HUES64 (cell line): ENCODE measurements around the gene TXLNG.

Experiments
- H3K27ac ChIP-seq: 2 replicates; pipeline ENCODE4 v1.7.0; 2013; ENCODE audit warnings: low read depth, low read length, inconsistent platforms
- H3K27me3 ChIP-seq: 2 replicates; pipeline ENCODE4 v1.6.1; 2013; ENCODE audit warnings: mild to moderate bottlenecking, low read length; ENCODE audit not compliant: insufficient read depth
- H3K36me3 ChIP-seq: 2 replicates; pipeline ENCODE4 v1.6.1; 2013; ENCODE audit warnings: mild to moderate bottlenecking, low read length; ENCODE audit not compliant: insufficient read depth
- H3K4me1 ChIP-seq: 2 replicates; pipeline ENCODE4 v1.6.1; 2013; ENCODE audit warnings: mild to moderate bottlenecking, low read length, moderate library complexity; ENCODE audit not compliant: insufficient read depth
- H3K4me3 ChIP-seq: 2 replicates; pipeline ENCODE4 v1.5.1; 2013; ENCODE audit warnings: mild to moderate bottlenecking, low read length, moderate library complexity
- H3K9ac ChIP-seq: 2 replicates; pipeline ENCODE4 v1.6.1; 2013; ENCODE audit warnings: mild to moderate bottlenecking, low read depth, low read length
- H3K9me3 ChIP-seq: 2 replicates; pipeline ENCODE4 v1.6.1; 2013; ENCODE audit warnings: low read depth, low read length; ENCODE audit not compliant: insufficient read depth
- WGBS: fragments of 150-250, 120-280 bp; methylation state at CpG from one replicate; pipeline ENCODE4 v1.1.7; 2013; ENCODE audit warnings: missing lambda C conversion rate; 5-methylcytosine and 5-hydroxymethylcytosine counted together

TXLNG gene

DNA sequence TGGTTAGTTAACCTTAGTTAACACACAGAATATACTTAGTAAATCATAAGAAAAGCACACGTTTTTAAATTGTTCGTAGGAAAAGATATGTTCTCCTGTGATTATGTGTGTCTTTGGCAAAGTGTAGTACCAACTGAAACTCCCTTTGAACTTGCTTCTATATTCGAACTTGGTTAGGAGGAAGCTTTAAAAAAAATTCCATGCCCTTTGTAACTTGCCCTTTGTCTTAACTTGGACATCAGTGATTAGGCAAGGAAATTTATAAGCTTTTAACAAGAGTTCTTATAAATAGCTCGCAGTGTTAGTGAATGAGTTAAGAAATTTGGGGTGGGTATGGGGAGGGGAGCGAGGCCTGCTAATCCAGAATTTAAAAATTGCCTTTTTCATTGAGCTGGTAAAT is 33.4 kb downstream of the TXLNG start:
- no peaks in the 10 kb centered on the region for H3K27me3 ChIP-seq
- H3K4me1 ChIP-seq: no peaks in the 10 kb centered on the region
- no peak overlapping the region for H3K9ac ChIP-seq
- no peak overlapping the region for H3K27ac ChIP-seq
- 98% methylated on average over 4 of the region's 5 CpGs for WGBS
- peaks cover 51% of the 10 kb centered on the region for H3K36me3 ChIP-seq
- no peak overlapping the region for H3K4me3 ChIP-seq
- no peaks in the 10 kb centered on the region for H3K9me3 ChIP-seq

DNA sequence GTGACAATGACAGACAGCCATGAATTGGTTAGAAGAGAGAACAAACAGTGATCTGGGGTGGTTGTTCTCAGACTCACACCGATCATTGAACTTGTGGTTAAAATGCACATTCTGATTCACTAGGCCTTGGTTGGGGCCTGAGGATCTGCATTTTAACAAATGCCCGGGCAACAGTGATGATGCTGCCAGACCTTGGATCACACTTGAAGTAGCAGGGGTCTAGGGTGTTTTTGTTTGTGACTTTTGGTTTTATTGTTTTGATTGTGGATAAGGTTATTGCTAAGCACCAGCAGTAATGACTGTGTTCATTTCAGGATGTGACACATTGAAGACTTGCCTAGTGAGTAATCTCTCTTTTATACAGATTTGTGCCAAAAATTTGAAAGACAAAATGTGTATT is 36.5 kb downstream of the TXLNG start:
- no peak overlapping the region for H3K9ac ChIP-seq
- H3K36me3 ChIP-seq: peaks cover 62% of the 10 kb centered on the region
- no peaks in the 10 kb centered on the region for H3K27me3 ChIP-seq
- no peak overlapping the region for H3K4me3 ChIP-seq
- no peaks in the 10 kb centered on the region for H3K9me3 ChIP-seq
- no peak overlapping the region for H3K27ac ChIP-seq
- WGBS: 98% methylated on average over 2 of the region's 2 CpGs
- no peaks in the 10 kb centered on the region for H3K4me1 ChIP-seq

DNA sequence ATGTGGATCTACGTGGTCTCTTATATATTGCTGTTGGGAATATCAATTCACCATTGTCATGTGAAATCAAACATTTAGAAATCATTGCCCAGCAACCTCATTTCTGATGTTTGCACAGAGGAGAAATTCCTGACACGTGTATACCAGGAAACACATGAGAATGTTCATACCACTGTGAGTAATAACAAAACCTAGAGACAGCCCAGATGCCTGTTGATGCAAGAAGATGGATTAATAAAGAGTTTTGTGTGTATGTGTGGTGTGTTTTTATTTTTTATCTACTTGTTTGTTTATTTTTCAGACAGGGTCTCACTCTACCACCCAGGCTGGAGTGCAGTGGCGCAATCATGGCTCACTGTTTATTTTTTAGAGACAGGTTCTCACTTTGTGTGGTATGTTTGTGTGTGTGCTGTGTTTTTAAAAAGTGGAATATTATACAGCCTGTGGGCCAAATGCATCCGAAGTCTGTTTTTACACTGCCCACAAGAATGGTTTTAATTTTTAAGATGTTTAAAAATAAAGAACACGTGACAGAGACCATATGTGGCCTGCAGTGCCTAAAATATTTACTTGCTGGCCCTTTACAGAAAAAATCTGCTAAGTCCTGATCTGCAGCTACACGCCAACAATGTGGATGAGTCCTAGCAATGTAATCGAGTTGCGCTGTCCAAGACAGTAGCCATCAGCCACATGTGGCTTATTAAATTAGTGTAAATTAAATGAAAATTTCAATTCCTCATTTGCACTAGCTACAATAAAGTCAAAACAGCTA is 39.2 kb downstream of the TXLNG start:
- Histone ChIP-seq H3K27me3 (no peaks in the 10 kb centered on the region), H3K9ac (no peak overlapping the region), H3K27ac (no peak overlapping the region), H3K4me1 (peaks cover 7% of the 10 kb centered on the region; the same call in 1 of the 2 replicates), H3K36me3 (peaks cover 64% of the 10 kb centered on the region), H3K9me3 (no peaks in the 10 kb centered on the region), H3K4me3 (no peak overlapping the region)
- WGBS: 91% methylated on average over 7 of the region's 8 CpGs

DNA sequence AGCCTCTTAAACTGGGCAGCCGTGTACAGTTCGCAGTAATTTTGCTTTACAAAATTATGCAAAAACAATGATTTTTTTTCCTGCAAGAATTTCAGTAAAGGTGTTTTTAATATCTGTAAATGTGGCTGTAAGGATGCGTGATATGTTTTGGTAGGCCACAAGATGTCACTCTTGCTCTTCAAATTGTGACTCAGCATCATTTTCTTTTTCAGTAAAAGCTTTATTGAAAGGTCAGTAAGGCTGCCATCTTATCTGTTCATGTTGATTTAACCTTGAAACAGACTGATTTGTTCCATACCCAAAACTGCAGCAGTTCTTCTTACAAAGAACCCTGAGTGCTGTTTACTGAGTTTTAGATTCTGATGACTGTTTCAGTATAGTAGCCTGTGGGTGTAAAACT is 39.9 kb downstream of the TXLNG start:
- WGBS: 85% methylated on average over 3 of the region's 3 CpGs
- H3K9me3 ChIP-seq: no peaks in the 10 kb centered on the region
- no peaks in the 10 kb centered on the region for H3K27me3 ChIP-seq
- H3K27ac ChIP-seq: 0 out of 2 replicates have a peak overlapping the region, but pooled peaks have one; percentile 25
- peaks cover 61% of the 10 kb centered on the region for H3K36me3 ChIP-seq
- no peak overlapping the region for H3K4me3 ChIP-seq
- H3K4me1 ChIP-seq: peaks cover 7% of the 10 kb centered on the region; the same call in 1 of the 2 replicates
- no peak overlapping the region for H3K9ac ChIP-seq

DNA sequence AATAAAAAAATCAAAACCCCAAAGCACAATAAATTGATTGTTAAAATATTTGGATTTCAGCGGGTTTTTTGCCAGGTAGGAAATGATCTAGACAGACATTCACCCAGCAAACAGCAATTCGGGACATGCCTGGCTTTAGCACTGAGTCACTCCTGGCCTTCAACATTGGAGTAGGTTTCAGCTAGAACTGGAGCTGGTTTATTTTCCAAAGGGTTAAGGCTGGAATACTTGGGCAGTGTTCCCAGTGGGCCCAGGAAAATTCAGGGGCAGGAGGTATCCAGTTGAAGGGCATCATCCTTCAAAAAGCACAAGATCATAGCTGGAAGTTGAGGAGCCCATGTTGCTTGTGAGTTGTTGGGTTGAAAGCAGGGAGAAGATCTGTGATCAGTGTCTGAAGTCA is 41.0 kb downstream of the TXLNG start:
- H3K9me3 ChIP-seq: no peaks in the 10 kb centered on the region
- peaks cover 67% of the 10 kb centered on the region for H3K36me3 ChIP-seq
- H3K4me3 ChIP-seq: no peak overlapping the region
- WGBS: 96% methylated on average over 2 of the region's 2 CpGs
- no peak overlapping the region for H3K9ac ChIP-seq
- H3K27ac ChIP-seq: no peak overlapping the region
- H3K27me3 ChIP-seq: no peaks in the 10 kb centered on the region
- H3K4me1 ChIP-seq: peaks cover 7% of the 10 kb centered on the region; the same call in 1 of the 2 replicates

DNA sequence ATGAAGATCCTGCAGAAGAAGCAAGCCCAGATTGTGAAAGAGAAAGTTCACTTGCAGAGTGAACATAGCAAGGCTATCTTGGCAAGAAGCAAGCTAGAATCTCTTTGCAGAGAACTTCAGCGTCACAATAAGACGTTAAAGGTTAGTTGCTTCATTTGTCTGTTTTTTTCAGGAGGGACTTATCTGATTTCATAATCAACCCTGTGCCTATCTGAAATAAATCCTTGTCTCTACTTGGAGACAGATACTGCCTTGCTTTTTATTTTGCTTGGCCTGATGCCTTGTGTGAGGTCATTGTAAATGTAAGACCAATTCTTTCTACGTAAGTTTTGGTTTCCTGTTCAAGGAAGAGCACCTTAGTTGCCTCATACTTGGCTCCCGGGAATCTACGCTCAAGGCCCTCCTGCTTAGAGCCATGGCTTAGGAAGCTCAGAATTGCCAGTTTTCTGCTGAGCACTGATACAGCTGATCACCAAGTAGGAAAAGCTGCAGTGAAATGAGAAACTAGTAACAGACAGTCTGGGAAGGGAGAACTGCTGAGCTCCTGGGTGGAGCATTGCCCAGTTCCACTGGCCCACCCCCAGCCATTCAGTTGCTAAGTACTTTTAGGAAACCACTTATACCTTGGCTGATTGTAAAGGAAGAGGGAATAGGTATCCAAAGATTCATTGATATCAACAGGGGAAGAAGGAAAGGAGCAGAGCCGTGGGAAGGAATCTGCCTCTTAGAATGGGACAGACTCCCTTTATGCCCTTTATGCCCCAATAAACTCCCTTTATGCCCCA is 42.0 kb downstream of the TXLNG start:
- peaks cover 69% of the 10 kb centered on the region for H3K36me3 ChIP-seq
- 93% methylated on average over 6 of the region's 6 CpGs for WGBS
- H3K4me3 ChIP-seq: no peak overlapping the region
- H3K27ac ChIP-seq: no peak overlapping the region
- H3K9me3 ChIP-seq: no peaks in the 10 kb centered on the region
- no peaks in the 10 kb centered on the region for H3K27me3 ChIP-seq
- H3K4me1 ChIP-seq: peaks cover 7% of the 10 kb centered on the region; the same call in 1 of the 2 replicates
- H3K9ac ChIP-seq: no peak overlapping the region

DNA sequence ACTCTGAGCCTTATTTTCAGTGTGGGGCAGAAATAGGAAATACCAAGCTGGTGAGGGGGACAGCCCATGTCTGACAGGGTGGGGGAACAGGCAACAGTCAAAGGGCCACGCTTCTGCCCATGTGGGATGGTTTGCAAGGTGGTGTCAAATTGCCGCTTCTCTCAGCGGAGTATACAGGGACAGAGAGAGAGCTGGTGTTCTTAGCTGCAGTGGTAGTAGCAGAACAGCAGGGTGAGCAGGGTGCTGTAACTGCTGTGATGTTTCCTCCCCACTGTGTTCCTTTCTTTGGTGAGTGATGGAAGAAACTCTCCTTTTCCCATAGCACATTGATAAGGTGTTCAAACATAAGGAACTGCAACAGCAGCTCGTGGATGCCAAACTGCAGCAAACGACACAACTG is 46.0 kb downstream of the TXLNG start:
- Histone ChIP-seq H3K27me3 (no peaks in the 10 kb centered on the region), H3K27ac (no peak overlapping the region), H3K4me1 (peaks cover 7% of the 10 kb centered on the region; the same call in 1 of the 2 replicates), H3K36me3 (peaks cover 85% of the 10 kb centered on the region), H3K9me3 (no peaks in the 10 kb centered on the region), H3K9ac (no peak overlapping the region), H3K4me3 (no peak overlapping the region)
- 83% methylated on average over 5 of the region's 5 CpGs for WGBS

DNA sequence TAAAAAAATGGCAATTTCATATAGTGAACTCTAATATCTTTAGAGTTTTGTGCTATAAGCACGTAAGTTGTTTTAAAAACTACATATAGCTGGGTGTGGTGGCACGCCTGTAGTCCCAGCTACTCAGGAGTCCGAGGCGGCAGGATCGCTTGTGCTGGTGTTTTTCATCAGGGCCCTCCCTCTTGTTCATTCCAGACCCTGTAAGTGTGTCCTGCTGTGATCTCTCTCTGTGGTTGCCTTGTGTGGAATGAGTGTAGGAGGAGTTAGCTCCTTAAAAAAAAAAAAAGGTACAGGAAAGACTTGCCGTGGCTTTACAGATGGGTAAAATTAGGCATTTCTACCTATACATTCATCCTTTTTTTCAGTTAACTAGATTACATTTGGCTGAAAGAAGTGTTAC is 48.5 kb downstream of the TXLNG start:
- peaks cover 4% of the 10 kb centered on the region; the same call in 1 of the 2 replicates for H3K4me1 ChIP-seq
- no peaks in the 10 kb centered on the region for H3K9me3 ChIP-seq
- H3K27ac ChIP-seq: no peak overlapping the region
- no peak overlapping the region for H3K4me3 ChIP-seq
- H3K27me3 ChIP-seq: no peaks in the 10 kb centered on the region
- no peak overlapping the region for H3K9ac ChIP-seq
- 84% methylated on average over 5 of the region's 6 CpGs for WGBS
- peaks cover 91% of the 10 kb centered on the region for H3K36me3 ChIP-seq

DNA sequence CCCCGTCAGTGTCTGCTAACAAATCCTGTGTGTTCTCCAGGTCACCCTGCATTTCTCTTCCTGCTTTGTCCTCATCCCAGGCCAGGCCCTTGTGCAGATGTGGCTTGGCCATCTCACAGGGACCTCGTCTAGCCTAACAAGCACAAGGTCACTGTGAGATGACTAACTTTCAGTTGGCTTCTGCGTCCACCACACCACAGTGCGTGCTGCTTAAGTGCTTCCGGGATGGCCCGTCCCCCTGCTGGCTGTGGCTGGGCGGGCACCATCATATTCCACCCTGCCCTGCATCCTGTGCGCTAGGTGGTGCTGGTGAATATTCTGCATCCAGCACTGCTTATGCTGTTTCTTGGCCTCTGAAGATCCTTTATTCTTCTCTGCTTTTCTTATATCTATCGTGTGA is 50.1 kb downstream of the TXLNG start:
- no peak overlapping the region for H3K9ac ChIP-seq
- H3K36me3 ChIP-seq: peaks cover 91% of the 10 kb centered on the region
- H3K4me3 ChIP-seq: no peak overlapping the region
- no peak overlapping the region for H3K27ac ChIP-seq
- no peaks in the 10 kb centered on the region for H3K9me3 ChIP-seq
- WGBS: 74% methylated on average over 8 of the region's 9 CpGs
- H3K4me1 ChIP-seq: peaks cover 4% of the 10 kb centered on the region; the same call in 1 of the 2 replicates
- H3K27me3 ChIP-seq: no peaks in the 10 kb centered on the region

DNA sequence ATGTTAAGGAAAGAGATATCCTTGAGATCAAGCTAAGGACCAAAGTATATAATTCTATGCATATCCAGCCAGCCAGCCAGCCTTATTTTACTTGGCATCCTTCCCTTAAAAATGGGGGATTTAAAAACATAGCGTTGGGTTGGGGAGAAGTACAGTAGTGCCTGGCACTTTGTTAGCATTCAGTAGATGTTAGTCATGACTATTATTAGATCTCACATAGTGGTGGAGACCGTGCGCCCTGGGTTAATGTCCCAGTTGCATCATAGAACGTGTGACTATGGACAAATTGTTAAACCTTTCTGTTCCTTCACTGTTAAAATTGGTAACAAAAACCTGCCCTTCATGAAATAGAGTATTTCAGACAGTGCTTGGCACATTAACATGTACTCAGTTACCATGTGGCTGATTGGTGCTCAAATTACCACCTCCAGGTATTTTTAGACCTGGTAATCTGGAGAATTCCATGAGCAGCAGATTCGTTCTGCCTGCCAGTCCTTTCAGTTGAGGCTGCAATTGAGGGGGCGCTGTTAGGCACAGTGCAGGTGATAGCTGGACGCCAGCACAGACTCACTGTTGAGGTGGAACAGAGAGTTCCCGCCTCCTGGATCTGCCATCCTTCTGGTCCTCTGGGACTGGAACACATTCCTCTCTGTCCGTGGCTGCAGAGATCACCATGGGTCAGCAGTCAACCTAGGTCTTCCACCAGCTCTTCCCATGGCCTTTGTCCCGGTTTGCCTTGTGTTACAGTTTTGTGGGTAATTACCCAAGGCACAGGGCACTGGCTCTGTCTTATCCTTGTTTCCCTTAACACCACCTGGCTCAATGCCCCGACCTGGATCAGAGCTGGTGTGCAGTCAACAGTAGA is 52.2 kb downstream of the TXLNG start:
- no peak overlapping the region for H3K9ac ChIP-seq
- H3K9me3 ChIP-seq: no peaks in the 10 kb centered on the region
- H3K4me3 ChIP-seq: no peak overlapping the region
- H3K4me1 ChIP-seq: peaks cover 8% of the 10 kb centered on the region
- WGBS: 90% methylated on average over 11 of the region's 11 CpGs
- H3K27ac ChIP-seq: no peak overlapping the region
- peaks cover 91% of the 10 kb centered on the region for H3K36me3 ChIP-seq
- H3K27me3 ChIP-seq: no peaks in the 10 kb centered on the region
